Raji (cell line): ENCODE data around the gene IP6K1.

Source experiments
- POLR2A ChIP-seq: IDR thresholded peaks from 2 replicates; pipeline ENCODE4 v1.6.1; 2011; ENCODE audit warnings: low read depth, low read length, control low read depth; ENCODE audit not compliant: insufficient read depth

The IP6K1 gene

GRCh38 chr3:49722896-49723295 is 63.4 kb downstream of the IP6K1 start:
- no peak for TF ChIP-seq POLR2A

GRCh38 chr3:49721896-49722781 is 64.2 kb downstream of the IP6K1 start:
- TF ChIP-seq POLR2A: no peak

GRCh38 chr3:49721596-49721895 is 64.8 kb downstream of the IP6K1 start:
- no peak for TF ChIP-seq POLR2A

GRCh38 chr3:49720855-49721595 is 65.3 kb downstream of the IP6K1 start:
- TF ChIP-seq POLR2A: no peak; the same call in 1 of the 2 replicates

GRCh38 chr3:49719214-49719884 is 67.0 kb downstream of the IP6K1 start, which contains the start of gene AMIGO3:
AMIGO3 (minus strand) TSS chr3:49719684; CDS start chr3:49719465, 219 bp downstream.
- TF ChIP-seq POLR2A: peak; percentile 90

- TF ChIP-seq POLR2A: no peak
Measured at GRCh38 chr3:49718858-49719213, 67.5 kb downstream of the IP6K1 start.

- TF ChIP-seq POLR2A: no peak
Measured at GRCh38 chr3:49717959-49718857, 68.1 kb downstream of the IP6K1 start.

GRCh38 chr3:49717211-49717958 is 69.0 kb downstream of the IP6K1 start:
- TF ChIP-seq POLR2A: no peak

- TF ChIP-seq POLR2A: no peak
Measured at GRCh38 chr3:49716691-49717210, 69.6 kb downstream of the IP6K1 start.

GRCh38 chr3:49716169-49716568 is 70.2 kb downstream of the IP6K1 start:
- no peak for TF ChIP-seq POLR2A

GRCh38 chr3:49715611-49716121 is 70.7 kb downstream of the IP6K1 start:
- TF ChIP-seq POLR2A: no peak

- TF ChIP-seq POLR2A: no peak
Measured at GRCh38 chr3:49714728-49715550, 71.4 kb downstream of the IP6K1 start.
